NOMO-1 treated with DMSO at 0.1 percent for 48 hours (cell line): Measurements from ENCODE around the gene RGS5.
"Not testable (repeated sequence)": the region's sequence is repeated elsewhere in the genome, so short reads cannot be mapped to it uniquely, and the experiment has no call there.

Source experiments
- DNase-seq: peaks from one replicate; lab custom pipeline; 2025; ENCODE audit not compliant: unreplicated experiment; lab: John Stamatoyannopoulos, UW

Gene RGS5, protein sequence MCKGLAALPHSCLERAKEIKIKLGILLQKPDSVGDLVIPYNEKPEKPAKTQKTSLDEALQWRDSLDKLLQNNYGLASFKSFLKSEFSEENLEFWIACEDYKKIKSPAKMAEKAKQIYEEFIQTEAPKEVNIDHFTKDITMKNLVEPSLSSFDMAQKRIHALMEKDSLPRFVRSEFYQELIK

DNA sequence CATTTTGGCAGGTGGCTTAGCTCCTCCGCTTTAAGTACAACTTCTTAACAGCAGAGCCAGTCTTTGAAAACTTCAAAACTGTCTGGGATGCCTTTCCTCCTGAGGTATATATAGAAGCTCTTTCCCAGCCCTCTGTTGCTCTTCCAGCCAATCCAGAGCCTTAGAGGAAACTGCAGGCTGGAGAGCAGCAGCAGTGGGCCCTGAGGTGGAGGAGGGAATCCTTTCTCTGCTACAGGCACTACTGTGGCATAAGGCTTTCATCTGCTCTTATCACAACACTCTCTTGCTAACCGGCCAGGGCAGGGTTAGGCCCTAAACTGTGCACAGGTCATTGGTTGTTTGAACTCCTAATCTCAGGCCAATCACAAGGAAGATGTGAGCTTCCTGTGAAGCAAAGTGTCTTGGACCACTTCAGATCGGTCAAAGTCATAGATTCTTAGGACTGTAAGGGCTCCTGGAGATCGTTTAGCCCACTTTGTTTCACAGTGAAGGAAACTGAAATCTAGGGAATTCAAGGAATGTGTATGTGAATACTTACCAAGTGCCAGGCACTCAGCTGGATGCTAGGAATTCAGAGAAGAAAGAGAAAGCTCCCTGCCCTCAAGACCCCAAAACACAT is at the start of gene RGS5:
Gene RGS5, minus strand, starts transcription at position 84 of the 619 bp plus-strand sequence. Its CDS starts 81 bp downstream, at position 3.
- DNase-seq: no peak

DNA sequence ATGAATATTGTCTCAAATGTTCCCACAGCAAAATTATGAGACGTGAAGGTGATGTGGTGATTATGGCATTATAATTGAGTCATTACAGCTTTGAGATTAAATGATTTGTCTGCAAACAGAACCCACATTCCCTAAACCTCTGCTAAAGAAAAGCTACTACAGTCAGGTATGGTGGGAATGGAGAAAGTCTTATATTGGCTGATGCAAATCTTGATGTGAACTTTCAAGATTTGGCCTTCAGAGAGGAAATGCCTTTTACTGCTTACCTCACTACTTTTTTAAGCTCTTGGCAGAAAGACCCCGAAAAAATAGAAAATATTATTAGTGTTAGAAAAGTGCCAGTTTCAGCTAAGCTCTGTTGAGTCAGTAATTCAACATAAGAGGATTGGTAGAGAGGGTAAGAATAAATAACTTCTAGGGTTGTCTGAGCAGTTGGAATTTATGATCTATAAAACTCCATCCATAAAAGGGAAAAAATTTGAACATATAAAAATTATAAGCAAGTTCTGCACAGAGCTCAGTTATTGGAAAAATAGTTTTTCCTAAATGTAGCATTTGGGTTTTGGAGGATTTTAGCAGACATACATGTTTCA is 47.8 kb upstream of the RGS5 start:
- no peak for DNase-seq

DNA sequence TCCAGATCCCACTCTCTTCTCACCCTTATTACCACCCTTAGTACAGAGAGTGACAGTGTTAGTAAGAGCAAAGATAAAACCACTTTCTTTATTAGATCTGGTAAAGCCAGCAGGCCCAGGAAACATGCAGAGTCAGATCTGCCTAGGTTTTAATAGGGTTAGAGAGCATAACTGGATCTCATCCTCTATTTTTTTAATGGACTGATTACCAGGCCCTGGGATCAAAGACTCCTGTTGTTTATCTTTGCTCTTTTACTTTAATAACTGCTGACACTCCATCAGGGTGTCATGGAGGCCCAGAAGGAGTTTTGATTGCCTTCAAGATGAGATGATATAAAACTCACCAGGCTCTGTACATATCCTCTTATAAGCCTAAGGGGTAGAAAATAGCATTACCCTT is 45.3 kb upstream of the RGS5 start:
- DNase-seq: no peak

DNA sequence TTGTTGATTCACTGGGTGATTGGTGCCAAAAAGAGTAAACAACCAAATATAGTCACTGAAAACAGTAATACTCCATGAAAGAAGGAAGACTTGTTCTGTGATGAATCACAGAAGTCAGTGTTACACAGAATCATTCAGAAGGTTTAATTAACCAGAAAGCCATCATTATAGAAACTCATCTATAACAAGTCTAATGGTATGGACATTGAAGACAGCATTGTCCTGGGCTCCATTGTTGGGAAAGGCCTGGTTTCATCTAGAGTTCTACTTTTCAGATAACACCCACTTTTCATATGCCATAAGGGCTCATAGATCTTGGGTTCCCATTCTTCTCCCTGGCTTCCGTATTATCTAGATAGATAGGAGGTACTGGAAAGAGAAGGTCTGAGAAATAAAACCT is 41.9 kb upstream of the RGS5 start:
- DNase-seq: not testable (repeated sequence)

DNA sequence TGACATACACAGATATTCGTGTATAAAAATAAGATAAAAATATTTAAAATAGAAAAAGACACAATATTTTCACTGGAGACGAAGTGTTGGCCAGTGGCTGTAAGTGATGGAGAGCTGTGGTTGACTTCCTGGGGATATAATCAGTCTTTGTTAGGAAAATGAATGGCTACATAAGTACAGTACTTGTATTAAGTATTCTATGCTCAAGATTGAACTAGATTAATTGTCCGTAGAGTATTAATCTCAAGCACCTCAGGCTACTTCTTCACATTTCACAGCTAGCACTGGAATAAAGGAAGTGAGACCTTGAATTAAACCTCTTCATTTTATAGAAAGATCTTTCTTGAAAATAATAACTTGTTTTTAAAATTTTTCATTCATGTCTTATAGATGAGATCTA is 39.0 kb upstream of the RGS5 start:
- no peak for DNase-seq

DNA sequence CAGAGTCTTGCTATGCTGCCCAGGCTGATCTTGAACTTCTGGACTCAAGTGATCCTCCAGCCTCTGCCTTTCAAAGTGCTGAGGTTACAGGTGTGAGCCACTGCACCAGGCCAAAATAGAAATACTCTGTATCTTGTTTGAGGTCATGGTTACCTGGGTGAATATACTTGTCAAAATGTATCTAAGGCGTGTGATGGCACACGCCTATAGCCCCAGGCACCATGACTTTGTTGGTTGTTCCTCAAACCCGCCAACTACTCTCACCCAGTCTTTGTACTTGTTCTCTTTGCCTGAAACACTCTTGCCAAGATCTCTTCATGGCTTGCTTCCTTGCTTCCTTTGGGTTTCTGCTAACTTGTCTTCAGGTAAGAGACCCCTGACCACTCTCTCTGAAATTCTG is 38.0 kb upstream of the RGS5 start:
- no peak for DNase-seq

DNA sequence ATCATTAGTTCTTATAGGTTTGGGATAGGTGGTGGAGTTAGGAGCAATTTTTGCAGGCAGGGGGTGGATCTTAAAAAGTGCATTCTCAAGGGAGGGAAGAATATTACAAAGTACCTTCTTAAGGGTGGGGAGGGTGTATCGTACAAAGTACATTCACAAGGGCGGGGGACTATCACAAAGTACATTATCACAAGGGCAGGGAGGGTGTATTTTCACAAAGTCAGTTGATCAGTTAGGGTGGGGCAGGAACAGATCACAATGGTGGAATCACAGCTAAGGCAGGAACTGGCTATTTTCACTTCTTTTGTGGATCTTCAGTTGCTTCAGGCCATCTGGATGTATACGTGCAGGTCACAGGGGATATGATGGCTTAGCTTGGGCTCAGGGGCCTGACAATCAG is 30.9 kb upstream of the RGS5 start:
- DNase-seq: not testable (repeated sequence)

DNA sequence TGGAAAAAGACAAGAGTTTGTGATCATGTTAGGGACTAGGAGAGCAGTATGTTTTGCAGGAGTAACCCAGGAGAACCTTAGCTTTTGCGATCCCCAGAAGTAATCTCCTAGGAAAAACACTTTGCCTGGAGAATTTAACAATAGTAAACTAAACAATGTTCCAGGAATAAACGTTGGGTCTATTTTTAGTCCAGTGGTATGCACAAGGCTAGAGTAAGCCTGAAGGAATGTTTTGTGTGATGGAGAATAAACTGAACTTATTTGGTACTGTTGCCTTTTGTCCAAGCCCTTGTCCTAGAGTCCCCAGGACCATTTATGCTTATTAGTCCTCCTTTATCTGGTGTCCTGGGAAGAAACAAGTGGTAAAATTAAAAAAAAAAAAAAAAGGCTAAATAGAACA is 28.7 kb upstream of the RGS5 start:
- no peak for DNase-seq

DNA sequence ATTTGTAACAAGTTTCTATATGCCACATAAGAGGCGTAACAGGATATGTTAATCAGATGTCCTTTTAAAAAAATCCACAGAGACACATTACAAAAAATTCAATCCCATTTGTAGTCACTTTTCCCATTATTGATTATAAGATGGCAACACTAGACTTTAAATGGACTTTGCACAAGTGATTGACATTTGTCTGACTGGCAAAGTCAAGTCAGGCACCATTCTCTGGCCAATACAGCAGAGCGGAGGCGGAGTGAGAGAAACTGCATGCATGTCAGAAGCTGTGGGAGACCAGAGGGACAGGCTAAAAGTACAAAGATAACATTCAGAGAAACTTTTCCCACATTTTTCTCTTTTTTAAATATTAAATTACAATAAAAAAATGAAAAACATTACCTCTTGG is 28.1 kb upstream of the RGS5 start:
- DNase-seq: no peak

DNA sequence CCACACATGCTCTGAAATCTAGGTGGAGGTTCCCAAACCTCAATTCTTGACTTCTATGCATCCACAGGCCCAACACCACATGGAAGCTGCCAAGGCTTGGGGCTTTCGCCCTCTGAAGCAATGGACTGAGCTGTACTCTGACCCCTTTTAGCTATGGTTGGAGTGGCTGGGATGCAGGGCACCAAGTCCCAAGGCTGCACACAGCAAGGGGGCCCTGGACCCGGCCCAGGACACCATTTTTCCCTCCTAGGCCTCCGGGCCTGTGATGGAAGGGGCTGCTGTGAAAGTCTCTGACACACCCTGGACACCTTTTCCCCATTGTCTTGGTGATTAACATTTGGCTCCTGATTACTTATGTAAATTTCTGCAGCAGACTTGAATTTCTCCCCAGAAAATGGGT is 25.6 kb upstream of the RGS5 start:
- not testable (repeated sequence) for DNase-seq

DNA sequence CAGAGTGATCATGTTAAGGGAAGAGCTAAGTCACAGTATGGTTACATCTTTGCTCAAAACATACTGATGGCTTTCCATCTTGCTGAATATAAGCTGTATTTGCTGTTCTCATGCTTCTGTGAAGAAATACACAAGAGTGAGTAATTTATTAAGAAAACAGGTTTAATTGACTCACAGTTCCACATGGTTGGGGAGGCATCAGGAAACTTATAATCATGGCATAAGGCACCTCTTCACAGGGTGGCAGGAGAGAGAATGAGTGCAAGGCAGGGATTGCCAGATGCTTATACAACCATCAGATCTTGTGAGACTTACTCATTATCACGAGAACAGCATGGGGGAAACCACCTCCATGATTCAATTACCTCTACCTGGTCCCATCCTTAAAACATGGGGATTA is 24.4 kb upstream of the RGS5 start:
- DNase-seq: no peak

DNA sequence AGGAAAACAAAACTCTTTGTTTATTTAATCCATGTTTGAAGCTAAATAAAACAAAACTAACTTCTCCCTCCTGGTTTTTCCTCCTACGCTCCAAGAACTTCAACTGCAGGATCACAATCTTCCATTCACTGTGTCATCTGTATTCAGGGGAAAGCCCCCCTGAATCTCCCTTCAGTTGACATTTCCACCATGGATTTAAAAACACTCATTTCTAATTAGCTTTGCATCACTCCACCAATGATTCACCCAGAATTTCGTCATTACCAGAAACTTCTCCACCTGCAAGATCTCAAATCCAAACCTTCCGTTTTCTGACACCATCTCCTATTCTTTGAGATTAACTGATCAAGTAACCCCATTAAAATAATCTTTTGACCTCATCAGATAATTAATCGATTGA is 10.9 kb upstream of the RGS5 start:
- no peak for DNase-seq

DNA sequence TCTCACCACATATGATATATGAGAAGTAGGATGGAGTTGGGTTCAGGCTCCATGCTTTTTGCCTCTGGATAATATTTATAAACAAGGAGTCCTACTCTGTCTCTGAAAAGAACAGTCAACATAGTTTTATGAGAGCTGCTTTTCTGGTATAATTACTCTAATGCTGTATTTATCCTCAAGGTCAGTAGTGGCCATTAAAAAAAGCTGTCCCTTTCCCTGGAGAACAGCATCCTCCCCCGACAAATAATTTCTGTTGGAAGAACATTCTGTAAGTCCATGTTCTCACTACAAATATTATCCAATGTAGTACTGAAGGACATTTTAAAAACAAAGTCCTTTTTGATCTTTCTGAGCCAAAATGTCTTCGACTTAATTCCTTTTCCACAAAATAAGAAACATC is 9.0 kb upstream of the RGS5 start:
- no peak for DNase-seq

DNA sequence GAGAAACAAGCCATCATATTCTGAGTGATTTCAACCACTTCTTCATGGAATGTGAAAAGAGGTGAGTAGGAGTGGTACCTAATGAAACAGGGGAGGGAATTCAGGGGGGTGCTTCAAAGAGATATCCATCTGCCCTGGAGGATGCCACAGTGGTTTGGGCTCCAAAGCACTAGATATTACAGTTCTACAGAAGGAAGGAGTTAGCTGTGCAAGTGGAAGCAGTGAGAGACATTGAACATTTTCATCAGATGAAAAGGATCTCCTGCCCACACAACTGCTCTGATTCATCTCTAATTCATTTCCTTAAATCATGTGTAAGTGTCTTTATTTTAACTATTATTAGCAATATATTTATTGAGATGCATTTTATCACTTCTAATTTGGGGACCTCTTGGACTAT is 2.8 kb upstream of the RGS5 start:
- DNase-seq: no peak

DNA sequence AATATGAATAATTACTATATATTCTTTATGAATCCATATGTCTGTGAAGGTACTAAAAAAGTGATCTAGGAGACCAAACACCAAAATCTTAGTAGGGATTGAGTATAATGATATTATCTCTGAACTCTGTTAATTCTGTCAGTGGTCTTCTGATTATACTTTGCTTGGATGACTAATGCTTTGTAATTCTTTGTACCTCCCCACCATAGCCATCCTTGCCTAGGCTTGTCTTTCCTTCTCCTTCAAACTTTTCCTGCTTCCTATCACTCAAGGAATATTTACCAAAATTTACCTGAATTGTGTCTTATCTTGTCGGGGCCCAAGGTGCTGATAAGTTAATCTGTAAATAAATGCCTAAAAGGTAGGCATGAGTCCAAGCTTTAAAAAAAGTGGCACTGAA is 845 bp upstream of the RGS5 start:
- no peak for DNase-seq

DNA sequence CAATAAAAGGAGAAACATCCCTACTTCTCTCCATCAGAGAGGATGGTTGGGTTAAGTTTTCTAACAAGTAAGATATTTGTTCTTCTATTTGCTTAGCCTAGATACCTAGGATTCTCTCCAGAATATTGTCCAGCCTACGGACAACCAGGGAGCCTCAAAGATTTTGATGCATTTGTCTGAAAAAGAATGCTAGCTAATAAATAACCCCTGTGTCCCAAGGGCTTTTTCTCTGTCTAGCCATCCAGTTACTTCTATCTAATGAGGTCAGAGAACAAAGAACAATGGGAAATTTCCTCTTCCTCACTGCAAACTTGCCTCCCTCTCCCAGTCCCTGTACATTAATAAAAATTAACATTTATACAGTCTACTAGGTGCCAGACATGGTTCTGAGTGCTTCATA is 810 bp downstream of the RGS5 start:
- no peak for DNase-seq

DNA sequence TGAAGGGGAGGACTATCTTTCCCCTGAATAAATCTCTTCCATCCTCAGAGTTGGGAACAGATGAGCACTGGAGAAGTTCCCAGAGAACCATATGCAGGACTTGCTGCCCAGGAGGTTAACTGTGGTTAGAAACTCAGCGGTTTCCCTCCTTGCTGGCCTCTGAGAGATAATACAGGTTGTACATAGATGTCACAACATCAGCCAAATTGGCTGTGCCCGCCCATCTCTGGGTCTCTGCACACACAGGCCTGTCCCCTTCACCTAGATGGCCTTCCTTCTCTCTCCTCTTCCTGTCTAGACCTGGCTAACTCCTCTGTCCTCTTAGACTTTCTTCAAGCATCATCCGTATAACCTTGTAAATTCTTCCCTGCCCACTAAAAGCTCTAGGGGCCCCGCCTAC is 5.7 kb downstream of the RGS5 start:
- no peak for DNase-seq

DNA sequence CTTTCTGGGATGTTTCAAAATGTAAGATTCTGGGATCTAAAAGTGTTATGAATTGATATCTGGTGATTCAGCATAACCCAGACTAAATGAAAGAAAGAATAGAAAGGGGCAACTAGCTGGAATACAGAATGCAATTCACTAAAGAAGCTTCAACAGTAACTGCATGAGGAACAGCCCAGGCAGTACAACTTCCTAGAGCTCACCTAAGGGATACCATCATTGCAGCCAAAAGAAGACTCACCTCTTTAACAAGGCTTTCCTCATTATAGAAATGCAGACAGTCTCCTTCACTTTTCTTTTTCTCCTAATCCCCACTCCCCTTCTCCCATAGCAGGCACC is 6.3 kb downstream of the RGS5 start:
- no peak for DNase-seq

DNA sequence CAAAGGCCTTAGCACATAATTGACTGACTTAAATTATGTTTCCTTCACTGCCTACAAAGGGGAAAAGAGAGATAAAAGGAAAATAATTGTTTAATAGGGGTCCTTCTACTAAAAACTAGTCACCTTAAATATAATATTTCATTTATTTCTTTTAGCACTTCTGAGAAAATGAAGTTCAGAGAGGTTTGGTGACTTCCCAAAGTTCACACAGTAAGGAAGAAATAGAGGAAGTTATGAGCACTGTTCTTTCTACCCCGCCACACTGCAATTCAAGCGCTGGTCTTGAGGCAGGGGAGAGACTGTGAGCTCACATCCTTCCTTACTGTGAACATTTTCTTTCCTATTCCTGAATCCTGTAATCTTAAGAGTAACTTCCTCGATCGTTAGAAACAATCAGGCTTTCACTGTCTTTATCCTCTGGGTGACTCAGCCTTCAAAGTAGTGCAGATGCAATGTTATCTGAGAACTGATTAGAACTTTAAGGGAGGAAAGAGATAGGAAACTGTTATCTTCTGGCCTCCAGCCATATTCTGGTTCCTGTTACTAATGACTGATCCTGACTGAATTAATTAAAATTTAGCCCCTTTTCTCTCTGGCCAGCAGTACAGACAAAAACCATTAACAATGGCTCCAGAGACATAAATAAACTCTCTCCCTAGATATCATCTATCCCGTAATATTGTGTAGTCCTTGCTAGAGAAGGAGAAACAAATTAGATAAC is 6.8 kb downstream of the RGS5 start:
- no peak for DNase-seq

DNA sequence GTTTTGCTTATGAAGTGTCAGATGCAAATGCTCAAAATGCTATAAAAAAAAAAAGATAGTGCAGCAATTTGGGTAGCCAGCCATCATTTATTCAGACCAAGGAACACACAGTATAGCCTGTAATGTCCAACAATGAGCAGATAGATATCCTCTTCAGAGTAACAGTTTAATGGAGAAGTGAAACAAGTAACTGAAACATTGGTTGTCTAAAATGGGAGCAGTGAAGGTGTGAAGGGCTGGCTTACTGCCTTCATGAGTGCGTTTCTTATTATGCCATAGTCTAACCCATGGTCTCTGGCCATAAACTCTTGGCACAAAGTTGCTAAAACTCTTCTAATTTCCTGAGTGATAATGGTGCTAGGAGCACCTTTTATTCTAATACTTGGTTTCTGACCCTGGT is 11.4 kb downstream of the RGS5 start:
- peak; percentile 67 for DNase-seq

DNA sequence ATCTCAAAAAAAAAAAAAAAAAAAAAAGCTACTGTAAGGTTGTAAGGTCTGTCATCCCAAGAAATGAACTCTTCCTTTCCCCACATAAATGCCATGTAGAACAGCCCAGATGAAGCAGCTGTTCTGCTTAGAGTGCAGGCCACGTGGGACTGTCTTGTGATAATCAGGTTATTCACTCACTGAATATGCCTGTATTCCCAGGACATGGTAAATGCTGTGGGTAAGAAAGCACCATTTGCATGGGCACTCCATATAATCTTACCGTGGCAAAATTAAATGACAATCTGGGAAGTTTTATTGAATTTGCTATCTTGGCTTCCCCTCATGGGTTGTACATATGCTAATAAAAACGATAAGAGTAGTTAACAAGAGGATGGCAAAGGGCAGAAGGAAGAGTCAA is 13.8 kb downstream of the RGS5 start:
- no peak for DNase-seq

DNA sequence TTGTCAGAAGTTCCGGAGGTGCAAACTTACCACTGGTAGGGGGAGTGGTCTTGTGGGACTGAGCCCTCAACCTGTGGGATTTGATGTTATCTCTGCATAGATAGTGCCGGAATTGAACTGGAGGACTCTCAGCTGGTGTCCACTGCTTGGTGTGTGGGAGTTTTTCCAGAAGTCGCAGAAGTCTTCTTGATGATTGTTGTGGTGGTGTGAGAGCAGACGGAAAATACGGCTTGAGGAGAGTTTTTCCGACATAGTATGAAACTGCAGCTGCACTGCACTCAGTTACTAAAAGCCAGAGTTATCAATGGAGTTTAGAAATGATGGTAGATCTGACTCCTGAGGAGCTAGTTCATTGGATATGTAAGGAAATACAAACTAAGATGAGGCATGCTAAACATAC is 14.9 kb downstream of the RGS5 start:
- no peak for DNase-seq
